GM10266 (cell line): ENCODE results near the gene MPPED1.

Source experiments
- DNase-seq: peaks from one replicate; pipeline ENCODE4 v3.0.0; 2012; ENCODE audit errors: extremely low spot score
- TF ChIP-seq, protein P1 (sequence below): IDR thresholded peaks from 2 replicates; pipeline ENCODE4 v1.5.1; 2012; ENCODE audit warnings: mild to moderate bottlenecking, low read depth; ENCODE audit not compliant: control insufficient read depth, insufficient read depth; ENCODE audit errors: missing control alignments

MPPED1 gene

DNA sequence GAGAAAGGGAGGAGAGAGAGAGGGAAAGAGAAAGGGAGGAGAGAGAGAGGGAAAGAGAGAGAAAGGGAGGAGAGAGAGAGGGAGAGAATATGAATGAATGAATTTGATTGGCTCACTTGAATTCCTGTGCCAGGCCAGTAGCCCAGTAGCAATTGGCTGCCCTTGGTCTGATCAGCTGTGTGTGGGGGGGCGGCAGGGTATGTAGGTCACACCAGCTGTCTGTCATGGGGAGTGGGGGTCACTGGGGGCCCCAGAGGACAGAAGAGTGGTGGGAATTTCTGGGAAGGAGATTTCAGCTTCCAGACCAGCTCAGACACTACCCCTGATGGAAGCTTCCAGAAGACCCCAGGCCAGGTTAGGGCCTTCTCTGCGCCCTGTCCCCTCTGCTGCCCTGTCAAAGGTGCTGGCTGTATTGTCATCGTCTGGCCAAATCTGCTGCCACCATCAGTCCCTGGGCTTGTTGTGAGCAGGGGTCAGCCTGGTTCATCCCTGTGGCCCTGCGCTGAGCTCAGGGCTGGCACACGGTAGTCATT, 21.1 kb downstream of the MPPED1 start:
- TF ChIP-seq, protein P1, sequence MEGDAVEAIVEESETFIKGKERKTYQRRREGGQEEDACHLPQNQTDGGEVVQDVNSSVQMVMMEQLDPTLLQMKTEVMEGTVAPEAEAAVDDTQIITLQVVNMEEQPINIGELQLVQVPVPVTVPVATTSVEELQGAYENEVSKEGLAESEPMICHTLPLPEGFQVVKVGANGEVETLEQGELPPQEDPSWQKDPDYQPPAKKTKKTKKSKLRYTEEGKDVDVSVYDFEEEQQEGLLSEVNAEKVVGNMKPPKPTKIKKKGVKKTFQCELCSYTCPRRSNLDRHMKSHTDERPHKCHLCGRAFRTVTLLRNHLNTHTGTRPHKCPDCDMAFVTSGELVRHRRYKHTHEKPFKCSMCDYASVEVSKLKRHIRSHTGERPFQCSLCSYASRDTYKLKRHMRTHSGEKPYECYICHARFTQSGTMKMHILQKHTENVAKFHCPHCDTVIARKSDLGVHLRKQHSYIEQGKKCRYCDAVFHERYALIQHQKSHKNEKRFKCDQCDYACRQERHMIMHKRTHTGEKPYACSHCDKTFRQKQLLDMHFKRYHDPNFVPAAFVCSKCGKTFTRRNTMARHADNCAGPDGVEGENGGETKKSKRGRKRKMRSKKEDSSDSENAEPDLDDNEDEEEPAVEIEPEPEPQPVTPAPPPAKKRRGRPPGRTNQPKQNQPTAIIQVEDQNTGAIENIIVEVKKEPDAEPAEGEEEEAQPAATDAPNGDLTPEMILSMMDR: no peak
- DNase-seq: no peak

DNA sequence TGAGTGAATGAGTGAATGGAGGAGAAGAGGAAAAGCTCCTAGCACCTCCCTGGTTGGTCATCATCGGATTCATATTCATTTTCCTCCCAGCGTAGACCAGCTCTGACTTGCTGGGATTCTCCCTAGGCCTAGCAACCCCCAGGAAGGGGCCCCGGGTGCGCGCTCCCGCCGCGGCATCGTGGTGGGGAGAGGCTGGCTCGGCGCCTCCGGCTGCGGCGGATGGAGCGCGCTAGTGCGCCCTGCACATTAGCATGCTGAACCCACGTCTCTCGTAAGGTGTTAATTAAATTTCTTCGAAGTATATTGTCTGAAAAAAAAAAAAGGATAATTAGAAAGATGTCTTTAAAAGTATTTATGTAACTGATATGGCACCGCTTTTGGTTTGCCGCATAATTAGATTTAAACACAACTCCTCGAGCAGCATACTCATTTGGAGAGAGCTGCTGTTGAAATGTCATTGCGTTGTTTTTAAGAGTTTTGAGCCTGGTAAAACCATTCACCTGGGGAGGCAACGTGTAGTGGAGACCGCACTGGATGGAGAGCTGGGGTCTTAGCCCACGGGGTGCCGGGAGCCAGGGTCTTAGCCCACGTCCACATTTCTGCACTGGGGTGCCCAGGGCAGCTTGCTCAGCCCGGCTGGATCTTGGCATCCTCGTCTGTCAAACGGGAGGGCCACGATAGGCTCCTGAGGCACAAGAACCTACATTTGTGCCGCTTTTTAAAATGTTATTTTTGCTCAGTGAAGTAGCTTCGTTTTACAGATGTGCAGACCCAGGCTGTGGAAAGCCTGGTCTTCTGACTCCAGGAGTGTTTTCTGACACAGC, 21.8 kb downstream of the MPPED1 start:
- TF ChIP-seq, protein P1: no peak
- DNase-seq: no peak

DNA sequence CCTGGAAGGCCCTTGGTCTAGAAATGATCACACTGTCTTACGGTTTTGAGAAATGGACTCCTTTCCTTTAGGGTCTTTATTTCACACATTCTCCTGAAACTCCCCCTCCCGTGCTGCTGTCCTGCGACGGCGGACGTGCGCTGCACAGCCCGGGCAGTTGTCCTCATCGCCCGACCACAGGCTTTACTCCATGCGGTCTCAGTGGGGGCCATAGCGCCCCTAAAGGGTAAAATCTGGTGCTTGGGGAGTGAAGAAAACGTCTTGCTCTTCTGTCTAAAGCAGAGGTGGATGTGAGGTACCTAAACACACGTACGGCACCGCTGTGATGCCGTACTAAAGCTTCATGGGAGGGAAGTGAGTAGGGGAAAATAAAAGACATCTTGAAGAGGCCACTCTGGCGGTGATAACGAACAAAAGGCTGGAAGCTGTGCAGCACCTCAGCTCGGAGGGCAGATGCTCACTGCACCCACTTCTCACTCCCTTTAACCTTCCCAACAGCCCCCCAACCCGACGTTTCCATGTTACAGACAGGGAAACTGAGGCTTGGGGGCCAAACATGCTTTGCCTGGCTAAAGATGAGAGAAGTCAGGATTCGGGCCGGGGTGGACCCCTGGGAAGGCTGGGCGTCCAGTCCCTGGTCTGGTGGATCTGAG, 22.6 kb downstream of the MPPED1 start:
- TF ChIP-seq, protein P1: no peak
- DNase-seq: no peak

DNA sequence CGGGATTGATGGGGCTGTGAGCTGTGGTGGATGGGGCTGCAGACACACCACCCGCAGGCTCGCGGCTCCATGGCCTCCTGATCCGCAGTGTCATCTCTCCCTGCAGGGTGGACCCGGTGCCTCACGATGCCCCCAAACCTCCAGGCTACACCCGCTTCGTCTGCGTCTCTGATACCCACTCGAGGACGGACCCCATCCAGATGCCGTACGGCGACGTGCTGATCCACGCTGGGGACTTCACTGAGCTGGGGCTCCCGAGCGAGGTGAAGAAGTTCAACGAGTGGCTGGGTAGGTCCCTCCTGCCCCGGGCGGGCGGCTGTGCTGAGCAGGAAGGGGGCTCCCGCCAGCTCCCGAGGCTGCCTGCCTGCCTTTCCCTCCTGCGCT, 23.1 kb downstream of the MPPED1 start:
- no peak for DNase-seq

GRCh38 chr22:43435851-43436811, 24.3 kb downstream of the MPPED1 start:
- TF ChIP-seq, protein P1: no peak

More for the DNA sequence above, 23.1 kb downstream of the MPPED1 start:
- TF ChIP-seq, protein P1: no peak

DNA sequence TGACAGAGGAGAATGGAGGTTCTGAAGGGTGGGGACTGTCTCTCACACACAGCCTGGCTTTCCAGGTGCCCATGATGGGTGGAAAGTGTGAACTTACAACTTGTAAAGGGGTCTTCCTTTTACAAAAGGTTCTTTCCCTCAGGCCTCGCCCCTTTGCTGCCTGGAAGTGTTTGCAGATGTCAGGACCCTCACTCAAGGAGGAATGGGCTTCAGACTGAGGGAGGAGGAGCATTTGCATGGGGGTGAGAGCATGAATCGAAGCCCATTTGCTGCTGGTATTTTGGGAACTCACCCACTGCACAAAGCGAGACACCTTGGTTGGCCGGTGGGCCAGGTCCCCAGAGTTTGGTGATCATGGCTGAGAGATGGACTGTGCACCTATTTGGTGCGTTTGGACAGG, 25.1 kb downstream of the MPPED1 start:
- DNase-seq: no peak
- TF ChIP-seq, protein P1: no peak

More at GRCh38 chr22:43435851-43436811, 24.3 kb downstream of the MPPED1 start:
- no peak for DNase-seq
